NCI-H2029 treated with DMSO at 0.1 percent for 48 hours (cell line): ENCODE data around the gene UBTD2.
"Not testable (repeated sequence)": the region's sequence is repeated elsewhere in the genome, so short reads cannot be mapped to it uniquely, and the experiment has no call there.

ENCODE experiments used
- DNase-seq: peaks from one replicate; lab custom pipeline; 2025; lab: John Stamatoyannopoulos, UW

Gene UBTD2

GRCh38 chr5:172293054-172293744, 9.6 kb upstream of the UBTD2 start:
- DNase-seq = peak; percentile 65

GRCh38 chr5:172291837-172292236, 8.3 kb upstream of the UBTD2 start:
- not testable (repeated sequence) for DNase-seq

GRCh38 chr5:172288465-172288864, 4.9 kb upstream of the UBTD2 start:
- no peak for DNase-seq

- DNase-seq = not testable (repeated sequence)
Measured at GRCh38 chr5:172287140-172287539, 3.6 kb upstream of the UBTD2 start.

GRCh38 chr5:172285226-172286143, 1.9 kb upstream of the UBTD2 start:
- DNase-seq = no peak

GRCh38 chr5:172284611-172284980, 1.0 kb upstream of the UBTD2 start:
- DNase-seq = no peak

- peak; percentile 55 for DNase-seq
Measured at GRCh38 chr5:172283862-172284610, 472 bp upstream of the UBTD2 start.

- DNase-seq = no peak
Measured at GRCh38 chr5:172282272-172283019, 1.1 kb downstream of the UBTD2 start.

GRCh38 chr5:172281346-172281745, 2.2 kb downstream of the UBTD2 start:
- DNase-seq = no peak

GRCh38 chr5:172280929-172281328, 2.6 kb downstream of the UBTD2 start:
- no peak for DNase-seq

GRCh38 chr5:172280317-172280716, 3.2 kb downstream of the UBTD2 start:
- no peak for DNase-seq

- no peak for DNase-seq
Measured at GRCh38 chr5:172278356-172278755, 5.2 kb downstream of the UBTD2 start.

GRCh38 chr5:172276214-172276613, 7.3 kb downstream of the UBTD2 start:
- no peak for DNase-seq

GRCh38 chr5:172274951-172275753, 8.4 kb downstream of the UBTD2 start:
- DNase-seq = no peak

GRCh38 chr5:172267943-172268342, 15.6 kb downstream of the UBTD2 start:
- DNase-seq = no peak

GRCh38 chr5:172266676-172267092, 16.9 kb downstream of the UBTD2 start:
- DNase-seq = no peak

GRCh38 chr5:172266071-172266675, 17.4 kb downstream of the UBTD2 start:
- DNase-seq = peak; percentile 21

- peak; percentile 12 for DNase-seq
Measured at GRCh38 chr5:172264815-172265395, 18.7 kb downstream of the UBTD2 start.

- DNase-seq = no peak
Measured at GRCh38 chr5:172255444-172255843, 28.1 kb downstream of the UBTD2 start.

GRCh38 chr5:172252501-172252900, 31.1 kb downstream of the UBTD2 start:
- no peak for DNase-seq
